Brain microvascular endothelial cell (primary cell): ENCODE data around the gene GNPAT.

Experiments used
- DNase-seq: peaks from one replicate; pipeline ENCODE4 v3.0.0-alpha.2; 2020
- H3K27ac ChIP-seq: fragments of 250-450 bp; sonication (Bioruptor Pico); 2 replicates; pipeline ENCODE4 v1.5.1; 2020; ENCODE audit warnings: mild to moderate bottlenecking, moderate library complexity
- H3K27me3 ChIP-seq: fragments of 250-450 bp; sonication (Bioruptor Pico); replicated peaks from 2 replicates; pipeline ENCODE4 v1.5.1; 2020; ENCODE audit warnings: mild to moderate bottlenecking
- H3K36me3 ChIP-seq: fragments of 250-450 bp; sonication (Bioruptor Pico); replicated peaks from 2 replicates; pipeline ENCODE4 v1.5.1; 2020; ENCODE audit warnings: mild to moderate bottlenecking
- H3K4me3 ChIP-seq: 2 replicates; pipeline ENCODE4 v1.5.1; 2011; ENCODE audit warnings: low read depth, mild to moderate bottlenecking, control low read depth, low read length, moderate library complexity
- CTCF ChIP-seq: IDR thresholded peaks from 2 replicates; pipeline ENCODE4 v1.5.1; 2011; ENCODE audit warnings: low read depth, mild to moderate bottlenecking, moderate library complexity, low read length, control low read depth, inconsistent platforms; ENCODE audit errors: missing control alignments
- in situ Hi-C: cut with HindIII; loops from 2 replicates; pipeline ENCODE4 v1.10.0; 2017; ENCODE audit warnings: low sequenced_read_pairs, low pct_ligation_motif_present

Gene GNPAT

DNA sequence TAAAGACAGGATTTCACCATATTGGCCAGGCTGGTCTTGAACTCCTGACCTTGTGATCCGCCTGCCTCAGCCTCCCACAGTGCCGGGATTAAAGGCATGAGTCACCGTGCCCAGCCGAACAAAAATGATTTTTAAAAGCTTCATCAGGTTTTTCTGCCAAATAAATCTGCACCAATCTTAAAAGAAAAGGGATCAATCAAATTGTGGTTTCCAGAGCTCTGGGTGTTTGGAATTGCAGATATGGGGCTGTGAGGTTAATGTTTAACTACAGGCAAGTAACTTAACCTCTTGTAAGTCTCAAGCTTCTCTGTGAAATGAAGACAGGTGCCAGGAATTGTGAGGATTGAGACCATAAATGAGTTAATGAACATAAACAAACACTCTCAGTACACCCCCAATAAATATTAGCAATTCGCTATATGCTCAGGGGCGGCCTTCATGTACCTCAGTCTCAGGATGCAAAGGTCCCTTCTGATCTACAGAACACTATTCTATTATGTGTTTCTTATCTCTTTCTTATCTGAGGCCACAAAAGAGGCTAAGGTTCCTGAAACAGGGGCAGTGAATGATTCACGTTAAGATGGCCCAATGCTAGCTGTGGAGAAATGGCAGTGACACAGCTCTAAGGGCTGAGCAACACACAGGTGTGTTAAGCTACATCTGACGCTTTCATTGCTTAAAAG, 7.1 kb upstream of the GNPAT start:
- no peak for DNase-seq
- Histone ChIP-seq H3K27ac (no peak overlapping the region), H3K4me3 (no peak overlapping the region), H3K36me3 (peaks cover 8% of the 10 kb centered on the region), H3K27me3 (no peaks in the 10 kb centered on the region)
- TF ChIP-seq CTCF = no peak
- in situ Hi-C loops = no loop called here

GRCh38 chr1:231234506-231234905, 6.5 kb upstream of the GNPAT start:
- Histone ChIP-seq H3K36me3 (peaks cover 8% of the 10 kb centered on the region), H3K4me3 (no peak overlapping the region), H3K27ac (no peak overlapping the region), H3K27me3 (no peaks in the 10 kb centered on the region)
- DNase-seq = no peak
- in situ Hi-C loops = no loop called here
- no peak for TF ChIP-seq CTCF

DNA sequence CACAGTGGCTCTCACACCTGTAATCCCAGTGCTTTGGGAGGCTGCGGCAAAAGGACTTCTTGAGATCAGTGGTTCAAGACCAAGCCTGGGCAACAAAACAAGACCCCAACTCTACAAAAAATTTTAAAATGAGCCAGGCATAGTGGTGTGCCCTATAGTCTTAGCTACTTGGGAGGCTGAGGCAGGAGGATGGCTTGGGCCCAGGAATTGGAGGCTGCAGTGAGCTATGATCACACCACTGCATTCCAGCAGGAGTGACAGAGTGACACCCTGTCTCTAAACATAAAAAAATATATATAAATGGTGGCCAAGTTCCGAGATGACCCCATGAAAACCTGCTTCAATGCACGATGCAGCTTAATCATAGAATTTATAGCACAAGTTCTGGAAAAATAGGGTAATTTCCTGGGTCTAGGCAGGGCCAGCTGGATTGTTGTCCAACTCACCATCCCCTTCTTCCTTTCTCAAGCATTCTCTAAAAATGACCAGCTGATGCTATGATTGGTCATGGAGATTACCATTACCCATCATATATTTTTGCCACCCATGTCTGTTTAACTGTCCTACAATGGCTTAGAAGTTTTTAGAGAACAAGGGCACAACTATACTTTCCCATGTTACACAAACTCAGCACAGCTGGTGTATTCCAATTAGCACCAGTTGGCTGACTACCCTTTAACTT, 5.3 kb upstream of the GNPAT start:
- Histone ChIP-seq H3K27ac (no peak overlapping the region), H3K36me3 (peaks cover 4% of the 10 kb centered on the region), H3K27me3 (no peaks in the 10 kb centered on the region), H3K4me3 (no peak overlapping the region)
- no peak for TF ChIP-seq CTCF
- no peak for DNase-seq
- in situ Hi-C loops = no loop called here

GRCh38 chr1:231236208-231236591, 4.8 kb upstream of the GNPAT start:
- DNase-seq = no peak
- Histone ChIP-seq H3K27me3 (no peaks in the 10 kb centered on the region), H3K27ac (no peak overlapping the region), H3K4me3 (no peak overlapping the region), H3K36me3 (peaks cover 4% of the 10 kb centered on the region)
- TF ChIP-seq CTCF = no peak
- in situ Hi-C loops = no loop called here

GRCh38 chr1:231236938-231237337, 4.1 kb upstream of the GNPAT start:
- in situ Hi-C loops = no loop called here
- H3K27ac ChIP-seq = no peak overlapping the region
- TF ChIP-seq CTCF = no peak
- DNase-seq = no peak
- H3K4me3 ChIP-seq = no peak overlapping the region
- no peaks in the 10 kb centered on the region for H3K27me3 ChIP-seq
- H3K36me3 ChIP-seq = peaks cover 4% of the 10 kb centered on the region
